ENCODE results near the gene ARHGAP32.

DNA sequence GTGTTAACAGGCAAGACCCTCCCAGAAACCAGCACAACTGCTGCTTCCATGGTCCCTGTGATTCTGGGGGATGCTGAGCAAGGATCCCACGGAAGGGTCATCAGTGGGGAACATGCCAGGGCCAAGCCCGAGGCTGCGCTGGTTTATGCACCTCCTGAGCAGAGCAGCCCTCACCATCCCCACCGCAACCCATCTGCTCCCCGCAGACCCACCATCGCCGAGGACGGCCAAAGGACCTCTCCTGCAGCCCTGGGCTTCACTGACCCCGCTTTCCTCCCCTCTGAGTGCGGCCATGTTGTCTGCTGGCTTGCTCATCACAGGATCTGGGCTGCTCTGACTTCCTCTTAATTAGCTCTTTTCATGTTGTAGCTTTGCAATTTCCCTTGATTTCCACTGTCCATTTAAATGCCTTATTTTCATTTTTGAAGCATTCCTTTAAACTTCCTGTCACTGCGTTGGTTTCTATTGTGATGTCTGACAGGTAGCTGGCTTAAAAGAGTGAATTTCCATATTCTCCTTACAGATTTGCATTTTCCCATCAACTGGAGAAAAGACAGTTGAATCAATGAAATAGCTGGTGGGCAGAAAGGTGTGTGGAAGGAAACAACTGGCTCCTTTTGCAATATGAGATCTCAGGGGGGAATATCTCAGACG, 264.3 kb downstream of the ARHGAP32 start:
- TF ChIP-seq, protein P1, sequence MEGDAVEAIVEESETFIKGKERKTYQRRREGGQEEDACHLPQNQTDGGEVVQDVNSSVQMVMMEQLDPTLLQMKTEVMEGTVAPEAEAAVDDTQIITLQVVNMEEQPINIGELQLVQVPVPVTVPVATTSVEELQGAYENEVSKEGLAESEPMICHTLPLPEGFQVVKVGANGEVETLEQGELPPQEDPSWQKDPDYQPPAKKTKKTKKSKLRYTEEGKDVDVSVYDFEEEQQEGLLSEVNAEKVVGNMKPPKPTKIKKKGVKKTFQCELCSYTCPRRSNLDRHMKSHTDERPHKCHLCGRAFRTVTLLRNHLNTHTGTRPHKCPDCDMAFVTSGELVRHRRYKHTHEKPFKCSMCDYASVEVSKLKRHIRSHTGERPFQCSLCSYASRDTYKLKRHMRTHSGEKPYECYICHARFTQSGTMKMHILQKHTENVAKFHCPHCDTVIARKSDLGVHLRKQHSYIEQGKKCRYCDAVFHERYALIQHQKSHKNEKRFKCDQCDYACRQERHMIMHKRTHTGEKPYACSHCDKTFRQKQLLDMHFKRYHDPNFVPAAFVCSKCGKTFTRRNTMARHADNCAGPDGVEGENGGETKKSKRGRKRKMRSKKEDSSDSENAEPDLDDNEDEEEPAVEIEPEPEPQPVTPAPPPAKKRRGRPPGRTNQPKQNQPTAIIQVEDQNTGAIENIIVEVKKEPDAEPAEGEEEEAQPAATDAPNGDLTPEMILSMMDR (IDR thresholded peaks at IDR 0.05): no peak
- no peak for TF ChIP-seq EP300 (IDR thresholded peaks at IDR 0.05)

Measured in upper lobe of left lung (tissue), 4 donors.